Measurements from ENCODE around the gene FAM181A.

FAM181A gene

DNA sequence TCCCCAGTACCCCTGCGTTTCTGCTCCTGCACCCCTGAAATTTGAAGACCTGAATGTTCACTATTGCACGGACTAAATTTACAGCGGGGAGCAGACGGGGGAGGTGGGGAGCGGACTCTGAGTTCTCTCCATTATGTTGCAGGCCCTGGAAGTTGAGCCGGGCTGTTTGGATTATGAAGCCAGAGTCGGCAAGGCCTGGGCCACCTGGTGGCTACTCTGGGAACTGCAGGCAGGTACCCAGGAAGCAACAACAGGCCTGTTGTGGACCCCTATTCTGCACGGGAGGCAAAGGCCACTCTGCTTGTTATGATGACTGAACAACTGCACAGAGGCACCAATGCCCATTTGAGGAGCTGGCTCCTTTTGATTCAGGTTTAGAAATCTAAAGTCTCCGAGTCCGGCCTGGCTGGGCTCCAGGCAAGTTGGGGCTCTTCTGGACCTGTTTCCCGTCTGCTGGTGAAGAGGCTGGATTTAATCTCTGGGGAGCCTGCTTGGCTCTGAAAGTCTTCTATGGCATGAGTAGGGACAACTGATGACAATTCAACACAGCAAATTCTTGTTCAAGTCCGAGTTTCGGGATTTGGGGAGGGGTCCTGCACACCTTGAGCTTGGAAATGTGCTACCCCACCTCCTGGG lies 34.1 kb upstream of the FAM181A start:
- H3K9me3 ChIP-seq (ENCODE audit: insufficient read depth, low read depth, low read length): no peaks in the 10 kb centered on the region
- no peak overlapping the region for H3K27ac ChIP-seq (ENCODE audit: low read length)
- no peak overlapping the region for H3K9ac ChIP-seq (ENCODE audit: low read depth, low read length)
- no peaks in the 10 kb centered on the region; the same call in 1 of the 2 replicates for H3K27me3 ChIP-seq (ENCODE audit: insufficient read depth, low read length)
- H3K4me3 ChIP-seq (ENCODE audit: low read length): no peak overlapping the region; the same call in 1 of the 2 replicates
- no peaks in the 10 kb centered on the region for H3K36me3 ChIP-seq (ENCODE audit: insufficient read depth, low read depth, low read length)
- H3K4me1 ChIP-seq (ENCODE audit: insufficient read depth, low read length): peaks cover 10% of the 10 kb centered on the region

DNA sequence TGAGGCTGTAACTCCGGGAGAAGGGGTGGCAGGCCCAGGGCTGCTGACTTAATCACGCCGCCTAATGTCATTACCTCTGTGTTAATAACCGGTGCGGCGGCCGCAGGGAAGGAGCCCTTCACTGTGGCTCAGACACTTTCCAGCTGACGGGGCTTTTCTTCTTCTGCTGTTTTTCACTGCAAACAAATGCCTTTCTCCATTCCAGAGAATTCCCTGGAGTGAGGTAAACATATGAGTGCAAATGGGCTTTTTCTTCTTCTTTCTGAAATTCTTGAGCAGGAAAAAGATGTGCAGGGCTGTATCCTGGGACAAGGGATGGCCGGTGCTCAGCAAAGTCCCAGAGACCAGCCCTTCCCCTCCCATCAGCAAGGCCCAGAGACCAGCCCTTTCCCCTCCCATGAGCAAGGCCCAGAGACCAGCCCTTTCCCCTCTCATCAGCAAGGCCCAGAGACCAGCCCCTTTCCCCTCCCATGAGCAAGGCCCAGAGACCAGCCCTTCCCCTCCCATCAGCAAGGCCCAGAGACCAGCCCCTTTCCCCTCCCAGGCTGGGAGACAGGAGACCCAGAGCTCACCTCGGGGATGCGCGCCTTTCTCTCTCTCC lies 33.4 kb upstream of the FAM181A start:
- Histone ChIP-seq H3K4me1 (ENCODE audit: insufficient read depth, low read length) (peaks cover 10% of the 10 kb centered on the region), H3K9ac (ENCODE audit: low read depth, low read length) (peak overlapping the region; percentile 64; the same call in 1 of the 2 replicates), H3K9me3 (ENCODE audit: insufficient read depth, low read depth, low read length) (no peaks in the 10 kb centered on the region), H3K27ac (ENCODE audit: low read length) (no peak overlapping the region), H3K4me3 (ENCODE audit: low read length) (peak overlapping the region; percentile 29; the same call in 1 of the 2 replicates), H3K36me3 (ENCODE audit: insufficient read depth, low read depth, low read length) (no peaks in the 10 kb centered on the region), H3K27me3 (ENCODE audit: insufficient read depth, low read length) (no peaks in the 10 kb centered on the region; the same call in 1 of the 2 replicates)

DNA sequence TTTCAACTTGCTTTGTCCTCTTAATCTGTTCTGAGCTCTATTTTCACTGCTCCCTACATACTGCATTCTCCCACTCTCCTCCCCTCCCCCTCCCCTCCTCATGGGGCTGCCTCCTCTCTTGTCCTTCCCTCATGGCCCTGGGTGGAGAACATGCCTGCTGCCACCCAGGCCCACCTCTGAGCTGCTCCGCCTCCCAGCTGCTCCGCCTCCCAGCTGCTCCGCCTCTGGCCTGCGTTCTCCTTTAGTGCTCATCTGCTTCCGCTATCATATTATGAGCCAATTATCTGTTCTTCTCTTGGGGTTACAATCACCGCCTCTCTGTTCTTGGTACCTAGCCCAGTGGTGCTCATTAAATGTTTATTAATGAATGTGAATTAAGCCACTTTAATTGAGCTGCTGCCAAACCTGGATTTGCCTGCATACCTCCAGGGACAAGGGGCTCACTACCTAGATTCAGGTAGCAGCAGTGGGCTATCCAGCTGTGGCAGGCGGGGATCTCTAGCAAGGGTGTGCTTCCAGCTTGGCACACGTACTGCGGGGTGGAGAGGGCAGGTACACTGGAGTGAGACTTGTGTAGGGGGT lies 32.0 kb upstream of the FAM181A start:
- Histone ChIP-seq H3K36me3 (ENCODE audit: insufficient read depth, low read depth, low read length) (no peaks in the 10 kb centered on the region), H3K9me3 (ENCODE audit: insufficient read depth, low read depth, low read length) (no peaks in the 10 kb centered on the region), H3K27ac (ENCODE audit: low read length) (no peak overlapping the region), H3K9ac (ENCODE audit: low read depth, low read length) (peak overlapping the region; percentile 64; the same call in 1 of the 2 replicates), H3K4me1 (ENCODE audit: insufficient read depth, low read length) (peaks cover 10% of the 10 kb centered on the region), H3K4me3 (ENCODE audit: low read length) (peak overlapping the region; percentile 30; the same call in 1 of the 2 replicates), H3K27me3 (ENCODE audit: insufficient read depth, low read length) (no peaks in the 10 kb centered on the region)

DNA sequence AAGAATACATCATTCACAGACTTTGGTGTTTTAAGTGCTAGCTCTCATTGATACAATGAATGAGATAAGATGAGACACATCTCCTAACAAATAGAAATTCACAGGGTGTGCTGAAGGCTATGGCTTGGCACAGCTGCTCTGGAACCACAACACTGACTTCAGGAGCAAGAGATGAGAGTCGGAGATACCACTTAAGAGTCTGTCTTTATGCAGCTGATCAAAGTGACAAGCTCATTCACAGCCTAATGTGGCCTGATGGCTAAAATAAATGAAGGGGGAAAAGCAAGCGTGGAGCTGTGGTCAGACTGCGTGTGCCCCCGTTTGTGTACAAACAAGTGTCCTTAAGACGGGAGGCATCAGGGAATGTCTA lies 29.7 kb upstream of the FAM181A start:
- H3K27ac ChIP-seq (ENCODE audit: low read length): no peak overlapping the region
- H3K27me3 ChIP-seq (ENCODE audit: insufficient read depth, low read length): no peaks in the 10 kb centered on the region
- no peak overlapping the region for H3K9ac ChIP-seq (ENCODE audit: low read depth, low read length)
- H3K36me3 ChIP-seq (ENCODE audit: insufficient read depth, low read depth, low read length): no peaks in the 10 kb centered on the region
- no peak overlapping the region for H3K4me3 ChIP-seq (ENCODE audit: low read length)
- peaks cover 10% of the 10 kb centered on the region for H3K4me1 ChIP-seq (ENCODE audit: insufficient read depth, low read length)
- no peaks in the 10 kb centered on the region for H3K9me3 ChIP-seq (ENCODE audit: insufficient read depth, low read depth, low read length)

DNA sequence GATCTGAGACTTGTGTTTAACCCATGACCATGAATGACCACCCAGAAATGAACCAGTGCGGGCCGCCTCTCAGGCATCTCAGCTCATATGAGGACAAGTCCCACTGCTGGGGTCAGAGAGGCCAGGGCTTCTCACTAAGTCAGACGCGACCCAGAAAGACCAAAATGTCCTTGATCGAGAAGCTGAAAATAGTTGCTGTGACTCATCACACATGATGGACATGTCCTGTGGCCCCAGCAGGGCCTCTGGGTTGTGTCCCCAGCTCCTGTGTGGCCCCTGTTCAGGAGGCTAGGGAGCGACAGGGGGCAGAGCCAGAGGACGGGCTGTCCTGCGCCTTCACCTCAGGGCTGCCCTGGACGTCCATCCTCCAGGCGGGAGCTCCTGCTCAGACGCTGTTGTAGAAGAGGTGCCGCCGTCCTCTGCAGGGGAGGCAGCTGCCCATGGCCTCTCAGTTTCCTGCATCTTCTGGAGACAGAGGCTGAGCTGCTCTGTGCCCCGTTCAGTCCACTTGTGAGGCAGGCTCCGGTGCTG lies 29.0 kb upstream of the FAM181A start:
- H3K4me3 ChIP-seq (ENCODE audit: low read length): no peak overlapping the region
- H3K27ac ChIP-seq (ENCODE audit: low read length): no peak overlapping the region
- no peak overlapping the region for H3K9ac ChIP-seq (ENCODE audit: low read depth, low read length)
- peaks cover 10% of the 10 kb centered on the region for H3K4me1 ChIP-seq (ENCODE audit: insufficient read depth, low read length)
- H3K36me3 ChIP-seq (ENCODE audit: insufficient read depth, low read depth, low read length): no peaks in the 10 kb centered on the region
- no peaks in the 10 kb centered on the region for H3K9me3 ChIP-seq (ENCODE audit: insufficient read depth, low read depth, low read length)
- H3K27me3 ChIP-seq (ENCODE audit: insufficient read depth, low read length): no peaks in the 10 kb centered on the region

DNA sequence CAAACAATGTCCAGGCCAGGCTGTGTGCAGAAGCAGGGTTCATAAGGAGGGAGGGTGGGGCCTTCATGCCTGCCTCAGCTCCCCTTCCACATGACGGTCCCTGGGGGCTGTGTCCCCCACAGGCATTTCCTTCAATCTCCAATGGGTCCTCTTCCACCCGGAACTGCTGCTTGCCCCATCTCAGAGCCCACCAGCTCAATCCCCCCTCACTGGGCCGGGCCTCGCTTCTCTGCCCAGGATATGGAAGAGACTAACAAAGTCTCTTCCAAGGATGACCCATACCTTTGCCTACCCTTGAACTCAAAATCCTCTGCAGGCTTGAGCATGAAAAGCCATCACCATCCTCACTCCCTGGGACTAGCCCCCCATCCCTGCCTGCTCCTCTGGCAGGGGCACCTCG lies 28.4 kb upstream of the FAM181A start:
- Histone ChIP-seq H3K4me1 (ENCODE audit: insufficient read depth, low read length) (peaks cover 8% of the 10 kb centered on the region), H3K27ac (ENCODE audit: low read length) (no peak overlapping the region), H3K27me3 (ENCODE audit: insufficient read depth, low read length) (no peaks in the 10 kb centered on the region), H3K9me3 (ENCODE audit: insufficient read depth, low read depth, low read length) (no peaks in the 10 kb centered on the region), H3K4me3 (ENCODE audit: low read length) (no peak overlapping the region), H3K9ac (ENCODE audit: low read depth, low read length) (no peak overlapping the region), H3K36me3 (ENCODE audit: insufficient read depth, low read depth, low read length) (no peaks in the 10 kb centered on the region)

DNA sequence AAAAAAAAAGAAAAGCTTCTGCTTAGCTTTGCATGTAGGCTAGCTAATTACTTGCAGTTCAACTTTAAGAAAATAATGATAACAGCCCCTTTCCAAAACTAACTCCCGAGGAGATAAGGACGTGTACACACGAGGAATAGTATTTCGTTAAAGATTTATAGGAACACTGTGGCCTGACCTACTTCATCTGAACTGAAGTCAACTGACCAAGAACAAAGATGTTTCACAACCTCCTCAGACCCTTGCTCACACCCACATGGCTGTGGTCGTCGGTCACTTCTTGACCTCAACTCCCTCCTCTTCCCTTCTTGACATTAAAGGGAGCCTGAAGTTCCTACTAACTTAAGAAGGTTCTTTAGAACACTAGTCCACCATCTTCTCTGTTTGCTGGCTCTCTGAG lies 25.3 kb upstream of the FAM181A start:
- Histone ChIP-seq H3K36me3 (ENCODE audit: insufficient read depth, low read depth, low read length) (no peaks in the 10 kb centered on the region), H3K27me3 (ENCODE audit: insufficient read depth, low read length) (no peaks in the 10 kb centered on the region), H3K9me3 (ENCODE audit: insufficient read depth, low read depth, low read length) (no peaks in the 10 kb centered on the region), H3K9ac (ENCODE audit: low read depth, low read length) (no peak overlapping the region), H3K4me3 (ENCODE audit: low read length) (no peak overlapping the region), H3K4me1 (ENCODE audit: insufficient read depth, low read length) (no peaks in the 10 kb centered on the region; the same call in 1 of the 2 replicates), H3K27ac (ENCODE audit: low read length) (no peak overlapping the region)

DNA sequence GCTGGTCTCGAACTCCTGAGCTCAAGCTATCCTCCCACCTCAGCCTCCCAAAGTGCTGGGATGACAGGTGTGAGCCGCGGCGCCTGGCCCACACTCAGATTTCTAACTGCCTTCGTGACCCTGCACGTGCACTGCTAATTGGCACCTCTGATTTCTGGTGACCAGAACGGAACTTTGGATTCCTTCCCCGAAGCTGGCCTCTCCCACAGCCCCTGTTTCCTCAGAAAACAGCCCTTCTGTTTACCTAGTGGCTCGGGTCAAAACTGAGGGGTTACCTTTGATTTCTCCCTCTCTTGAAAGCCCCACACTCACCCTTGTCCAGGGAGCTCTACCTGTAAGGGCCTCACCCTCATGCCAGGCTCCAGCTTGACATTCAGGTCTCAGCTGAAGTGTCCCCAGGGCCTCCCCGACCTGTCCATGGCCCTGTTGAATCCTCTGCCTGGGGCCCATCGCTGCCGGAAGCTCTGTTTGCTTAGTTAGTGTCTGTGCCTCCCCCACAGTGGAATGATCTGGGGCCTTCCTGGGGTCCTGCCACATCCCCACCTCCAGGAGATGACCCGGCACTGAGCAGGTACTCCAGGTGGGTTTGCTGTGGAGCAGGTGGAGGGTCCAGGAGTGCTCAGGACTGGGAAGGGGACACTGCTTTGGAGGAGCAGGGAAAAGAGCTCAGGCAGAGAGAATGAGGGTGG lies 24.4 kb upstream of the FAM181A start:
- Histone ChIP-seq H3K9ac (ENCODE audit: low read depth, low read length) (no peak overlapping the region), H3K27me3 (ENCODE audit: insufficient read depth, low read length) (no peaks in the 10 kb centered on the region), H3K27ac (ENCODE audit: low read length) (no peak overlapping the region), H3K4me3 (ENCODE audit: low read length) (no peak overlapping the region), H3K36me3 (ENCODE audit: insufficient read depth, low read depth, low read length) (no peaks in the 10 kb centered on the region), H3K4me1 (ENCODE audit: insufficient read depth, low read length) (no peaks in the 10 kb centered on the region; the same call in 1 of the 2 replicates), H3K9me3 (ENCODE audit: insufficient read depth, low read depth, low read length) (no peaks in the 10 kb centered on the region)

DNA sequence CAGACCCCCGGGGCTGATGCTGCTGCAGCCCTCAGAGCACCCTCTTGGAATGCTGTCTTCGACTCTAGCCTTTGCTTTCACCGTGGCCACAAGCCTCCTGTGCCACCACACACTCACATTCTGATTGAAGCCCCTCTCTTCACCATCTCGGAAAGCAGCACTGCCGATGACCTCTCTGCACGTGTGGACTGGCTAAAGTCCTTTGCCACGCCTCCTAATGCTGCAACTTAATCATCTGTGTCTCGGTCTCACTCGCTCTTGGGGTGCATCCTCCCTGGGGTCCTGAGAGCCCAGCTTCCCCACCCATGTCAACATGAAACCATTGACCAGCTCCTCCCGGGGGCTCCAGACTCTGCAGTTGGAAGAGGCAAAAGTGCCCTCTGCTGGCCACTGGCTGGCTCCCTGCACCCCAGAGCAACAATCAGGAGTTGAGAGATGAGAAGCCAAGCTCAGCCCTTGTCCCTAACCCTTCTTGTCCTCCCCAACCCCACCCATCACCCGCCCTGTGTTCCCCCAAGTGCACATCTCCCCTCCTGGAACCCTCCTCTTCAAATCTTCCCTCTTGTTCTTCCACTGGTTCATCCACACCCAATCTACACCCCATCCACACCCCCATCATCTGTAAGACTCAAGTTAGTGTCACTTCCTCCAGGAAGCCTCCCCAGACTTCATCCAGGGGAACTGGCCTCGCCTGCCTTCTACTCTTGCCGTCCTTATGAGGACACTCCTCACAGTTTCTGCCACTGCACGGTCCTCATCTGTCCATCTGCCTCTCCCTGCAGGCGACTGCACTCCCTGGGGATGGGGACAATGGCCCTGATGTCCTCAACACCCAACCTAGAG lies 23.6 kb upstream of the FAM181A start:
- no peaks in the 10 kb centered on the region for H3K36me3 ChIP-seq (ENCODE audit: insufficient read depth, low read depth, low read length)
- H3K27ac ChIP-seq (ENCODE audit: low read length): no peak overlapping the region
- no peaks in the 10 kb centered on the region; the same call in 1 of the 2 replicates for H3K4me1 ChIP-seq (ENCODE audit: insufficient read depth, low read length)
- H3K4me3 ChIP-seq (ENCODE audit: low read length): no peak overlapping the region
- H3K9ac ChIP-seq (ENCODE audit: low read depth, low read length): no peak overlapping the region
- no peaks in the 10 kb centered on the region for H3K9me3 ChIP-seq (ENCODE audit: insufficient read depth, low read depth, low read length)
- no peaks in the 10 kb centered on the region for H3K27me3 ChIP-seq (ENCODE audit: insufficient read depth, low read length)

DNA sequence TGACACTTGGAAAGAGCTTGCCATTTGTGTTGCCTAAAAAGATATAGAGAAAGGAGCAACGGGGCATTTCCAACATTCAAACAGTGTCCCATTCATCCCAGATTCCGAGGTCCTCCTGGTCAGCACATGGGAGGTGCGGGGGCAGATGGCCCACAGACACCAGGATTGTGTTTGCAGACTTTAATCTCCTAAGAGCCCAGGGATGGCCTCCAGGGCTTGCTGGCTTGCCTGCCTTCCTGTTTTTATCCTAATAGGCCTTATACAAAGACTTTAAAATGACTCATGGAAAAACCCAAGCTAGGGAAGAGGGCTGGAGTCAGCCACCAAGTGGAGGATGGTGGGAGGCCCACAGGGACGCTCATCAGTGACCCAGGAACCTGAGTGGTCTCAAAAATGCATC lies 21.5 kb upstream of the FAM181A start:
- Histone ChIP-seq H3K9me3 (ENCODE audit: insufficient read depth, low read depth, low read length) (no peaks in the 10 kb centered on the region), H3K9ac (ENCODE audit: low read depth, low read length) (no peak overlapping the region), H3K4me3 (ENCODE audit: low read length) (no peak overlapping the region), H3K27ac (ENCODE audit: low read length) (no peak overlapping the region), H3K4me1 (ENCODE audit: insufficient read depth, low read length) (no peaks in the 10 kb centered on the region; the same call in 1 of the 2 replicates), H3K27me3 (ENCODE audit: insufficient read depth, low read length) (no peaks in the 10 kb centered on the region), H3K36me3 (ENCODE audit: insufficient read depth, low read depth, low read length) (no peaks in the 10 kb centered on the region)
